PC-3 (cell line): Measurements from ENCODE around the gene SPIRE2. TPM values are rescaled to one million over a fixed set of nuclear protein-coding genes. Genes with fewer than 3 reads are reported as not detected.

Source experiments
- ATAC-seq: fragments of 200-7000 bp; cut with Tn5 transposase; 2 replicates; pipeline ENCODE4 v1.9.1; 2020; ENCODE audit warnings: mild to moderate bottlenecking, moderate library complexity
- BruUV-seq: library from RNA; stranded (reverse); fragments of 400-500 nt; replicated peaks from 2 replicates; lab custom pipeline; 2021; lab: Mats Ljungman, UMichigan
- CTCF ChIA-PET: fragments of 300-600 bp; sonication (Branson Sonifier 250); formaldehyde crosslinking; loops from one replicate; lab custom pipeline; 2022; ENCODE audit warnings: antibody characterized with exemption; lab: Charles Lee
- POLR2A ChIA-PET: fragments of 300-600 bp; sonication (Branson Sonifier 250); formaldehyde crosslinking; loops from one replicate; lab custom pipeline; 2022; ENCODE audit warnings: antibody characterized with exemption; ENCODE audit not compliant: unreplicated experiment; lab: Charles Lee
- DNase-seq: peaks from one replicate; pipeline ENCODE4 v3.0.0-alpha.2; 2015
- H2AFZ ChIP-seq: fragments of 300-600 bp; sonication (generic); 2 replicates; pipeline ENCODE4 v1.6.0; 2016; ENCODE audit warnings: antibody characterized with exemption, low read length
- H3F3A ChIP-seq: fragments of 300-600 bp; sonication (generic); one replicate; pipeline ENCODE4 v1.6.0; 2017; ENCODE audit warnings: antibody characterized with exemption, low read length, control low read depth, mild to moderate bottlenecking; ENCODE audit not compliant: unreplicated experiment
- H3K27ac ChIP-seq: fragments of 300-600 bp; sonication (generic); 2 replicates; pipeline ENCODE4 v1.5.1; 2016; ENCODE audit warnings: mild to moderate bottlenecking, low read length
- H3K27me3 ChIP-seq: fragments of 300-600 bp; sonication (generic); 2 replicates; pipeline ENCODE4 v1.6.1; 2016; ENCODE audit warnings: low read length, mixed read lengths
- H3K36me3 ChIP-seq: fragments of 300-600 bp; sonication (generic); 2 replicates; pipeline ENCODE4 v1.6.1; 2016; ENCODE audit warnings: low read depth, mixed run types, low read length, mixed read lengths
- H3K4me1 ChIP-seq: fragments of 300-600 bp; sonication (generic); 2 replicates; pipeline ENCODE4 v1.5.1; 2016; ENCODE audit warnings: low read length; ENCODE audit not compliant: insufficient read depth
- H3K4me2 ChIP-seq: fragments of 300-600 bp; sonication (generic); 2 replicates; pipeline ENCODE4 v1.6.0; 2016; ENCODE audit warnings: low read length
- H3K4me3 ChIP-seq: fragments of 300-600 bp; sonication (generic); 2 replicates; pipeline ENCODE4 v1.5.1; 2016; ENCODE audit warnings: mild to moderate bottlenecking, low read length, mixed read lengths
- H3K79me2 ChIP-seq: fragments of 300-600 bp; sonication (generic); 2 replicates; pipeline ENCODE4 v1.6.1; 2017; ENCODE audit warnings: low read length, mixed read lengths
- H3K9ac ChIP-seq: fragments of 300-600 bp; sonication (generic); 2 replicates; pipeline ENCODE4 v1.6.0; 2016; ENCODE audit warnings: mild to moderate bottlenecking, low read length
- H3K9me2 ChIP-seq: fragments of 300-600 bp; sonication (generic); replicated peaks from 2 replicates; pipeline ENCODE4 v1.6.1; 2016; ENCODE audit warnings: mixed run types, low read length, mixed read lengths
- H3K9me3 ChIP-seq: fragments of 300-600 bp; sonication (generic); 2 replicates; pipeline ENCODE4 v1.6.1; 2016; ENCODE audit warnings: low read length, mixed read lengths
- H4K20me1 ChIP-seq: fragments of 300-600 bp; sonication (generic); 2 replicates; pipeline ENCODE4 v1.6.1; 2016; ENCODE audit warnings: low read length, mixed read lengths
- EZH2 ChIP-seq: fragments of 300-600 bp; sonication (generic); IDR thresholded peaks from one replicate; pipeline ENCODE4 v1.6.1; 2017; ENCODE audit warnings: antibody characterized with exemption, mild to moderate bottlenecking, low read length; ENCODE audit not compliant: unreplicated experiment
- EZH2phosphoT487 ChIP-seq: fragments of 300-600 bp; sonication (generic); IDR thresholded peaks from 2 replicates; pipeline ENCODE4 v1.6.1; 2018; ENCODE audit warnings: mild to moderate bottlenecking, antibody characterized with exemption, low read length, borderline replicate concordance
- intact Hi-C: fragments of 100-400 bp; cut with micrococcal nuclease; formaldehyde crosslinking; loops from 2 replicates; pipeline ENCODE4 v1.9.0; 2023
- total RNA-seq: library from RNA; depleted of rRNA; stranded (reverse); fragments of >200 nt; gene quantifications from 2 replicates; pipeline ENCODE4 v1.2.3, GENCODE V29; 2014
- TF ChIP-seq, protein P1 (sequence below): fragments of 300-600 bp; sonication (generic); conservative IDR thresholded peaks from 2 replicates; pipeline ENCODE4 v1.5.1; 2017; ENCODE audit warnings: antibody characterized with exemption, low read depth, mild to moderate bottlenecking, low read length

The SPIRE2 gene
- total RNA-seq, 1 experiment from 2014 or later, result 13.2 TPM

DNA sequence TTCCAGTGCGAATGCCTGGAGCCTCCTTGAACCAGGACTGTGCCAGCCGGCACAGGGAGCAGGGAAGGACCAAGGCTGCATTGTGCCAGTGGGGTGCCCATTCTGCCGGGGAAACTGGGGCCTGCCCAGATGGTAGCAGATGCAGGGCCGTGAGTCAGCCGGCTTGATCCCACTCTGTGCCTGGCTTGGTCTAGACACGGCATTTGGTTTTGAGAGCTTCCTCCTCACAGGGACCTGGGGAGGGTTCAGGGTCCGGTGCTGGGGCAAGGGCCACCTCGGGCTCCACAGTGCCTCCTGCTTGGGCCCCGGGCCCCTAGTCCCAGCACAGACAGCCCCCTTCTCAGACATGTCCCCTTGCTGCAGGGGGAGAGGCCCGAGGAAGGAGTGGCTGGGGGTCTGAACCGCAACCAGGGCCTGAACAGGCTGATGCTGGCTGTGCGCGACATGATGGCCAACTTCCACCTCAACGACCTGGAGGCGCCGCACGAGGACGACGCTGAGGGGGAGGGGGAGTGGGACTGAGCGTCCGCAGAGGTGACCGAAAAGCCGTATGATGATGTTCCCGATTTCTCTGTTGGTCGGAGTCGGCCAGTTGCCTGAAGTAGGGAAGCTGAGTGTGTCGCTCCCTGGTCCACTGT is 82.6 kb downstream of the SPIRE2 start:
- Histone ChIP-seq H3K9me2 (no peaks in the 10 kb centered on the region), H3K4me2 (no peak overlapping the region), H3K36me3 (peaks cover 18% of the 10 kb centered on the region), H3K9ac (no peak overlapping the region), H3F3A (no peaks in the 10 kb centered on the region), H3K27me3 (no peaks in the 10 kb centered on the region), H3K4me1 (no peaks in the 10 kb centered on the region), H3K9me3 (no peaks in the 10 kb centered on the region), H4K20me1 (no peaks in the 10 kb centered on the region), H3K27ac (no peak overlapping the region), H3K79me2 (no peaks in the 10 kb centered on the region), H3K4me3 (no peak overlapping the region), H2AFZ (no peak overlapping the region)
- intact Hi-C loops, result no loop called here
- ChIA-PET POLR2A (no interaction called here), CTCF (no interaction called here)
- BruUV-seq, result no TSS peak
- DNase-seq (no peak), ATAC-seq (no peak)
- TF ChIP-seq EZH2phosphoT487 (no peak), EZH2 (no peak)
- TF ChIP-seq, protein P1, sequence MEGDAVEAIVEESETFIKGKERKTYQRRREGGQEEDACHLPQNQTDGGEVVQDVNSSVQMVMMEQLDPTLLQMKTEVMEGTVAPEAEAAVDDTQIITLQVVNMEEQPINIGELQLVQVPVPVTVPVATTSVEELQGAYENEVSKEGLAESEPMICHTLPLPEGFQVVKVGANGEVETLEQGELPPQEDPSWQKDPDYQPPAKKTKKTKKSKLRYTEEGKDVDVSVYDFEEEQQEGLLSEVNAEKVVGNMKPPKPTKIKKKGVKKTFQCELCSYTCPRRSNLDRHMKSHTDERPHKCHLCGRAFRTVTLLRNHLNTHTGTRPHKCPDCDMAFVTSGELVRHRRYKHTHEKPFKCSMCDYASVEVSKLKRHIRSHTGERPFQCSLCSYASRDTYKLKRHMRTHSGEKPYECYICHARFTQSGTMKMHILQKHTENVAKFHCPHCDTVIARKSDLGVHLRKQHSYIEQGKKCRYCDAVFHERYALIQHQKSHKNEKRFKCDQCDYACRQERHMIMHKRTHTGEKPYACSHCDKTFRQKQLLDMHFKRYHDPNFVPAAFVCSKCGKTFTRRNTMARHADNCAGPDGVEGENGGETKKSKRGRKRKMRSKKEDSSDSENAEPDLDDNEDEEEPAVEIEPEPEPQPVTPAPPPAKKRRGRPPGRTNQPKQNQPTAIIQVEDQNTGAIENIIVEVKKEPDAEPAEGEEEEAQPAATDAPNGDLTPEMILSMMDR, result no peak

DNA sequence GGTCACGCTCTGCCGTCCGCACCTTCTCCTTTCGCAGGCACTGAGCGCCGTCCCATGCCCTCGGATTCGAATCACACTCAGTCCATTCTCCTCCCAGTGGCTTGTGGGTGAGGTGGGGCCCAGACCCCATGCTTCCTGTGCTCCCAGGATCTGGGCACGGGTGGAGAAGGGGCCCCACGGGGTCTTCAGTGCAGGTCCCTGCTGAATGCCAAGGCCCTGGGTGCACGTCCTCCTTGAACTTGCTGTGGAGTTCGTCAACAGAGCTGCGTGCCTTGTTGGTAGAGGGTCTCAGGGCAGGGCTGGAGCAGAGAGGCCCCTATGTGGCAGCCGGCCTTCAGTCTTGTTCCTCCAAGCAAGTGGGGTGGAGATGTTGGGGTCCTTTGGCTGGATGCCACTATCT is 83.1 kb downstream of the SPIRE2 start:
- POLR2A ChIA-PET, result no interaction called here
- Histone ChIP-seq H3K27ac (no peak overlapping the region), H2AFZ (no peak overlapping the region), H3K4me2 (no peak overlapping the region), H3K4me1 (no peaks in the 10 kb centered on the region), H4K20me1 (no peaks in the 10 kb centered on the region), H3K36me3 (peaks cover 13% of the 10 kb centered on the region), H3K79me2 (no peaks in the 10 kb centered on the region), H3K27me3 (no peaks in the 10 kb centered on the region), H3K9me3 (no peaks in the 10 kb centered on the region), H3K4me3 (no peak overlapping the region), H3F3A (no peaks in the 10 kb centered on the region), H3K9ac (no peak overlapping the region), H3K9me2 (no peaks in the 10 kb centered on the region)
- no peak for ATAC-seq
- intact Hi-C loops, result no loop called here
- DNase-seq, result no peak
- no TSS peak for BruUV-seq
- CTCF ChIA-PET, result no interaction called here
- TF ChIP-seq, protein P1, result no peak
- no peak for TF ChIP-seq EZH2
- no peak for TF ChIP-seq EZH2phosphoT487

GRCh38 chr16:89912143-89912542 is 83.9 kb downstream of the SPIRE2 start:
- no peaks in the 10 kb centered on the region for H3K27me3 ChIP-seq
- CTCF ChIA-PET, result no interaction called here
- DNase-seq, result no peak
- H3K4me1 ChIP-seq, result no peaks in the 10 kb centered on the region
- H3K9me2 ChIP-seq, result no peaks in the 10 kb centered on the region
- intact Hi-C loops, result no loop called here
- H3K79me2 ChIP-seq, result no peaks in the 10 kb centered on the region
- no peak overlapping the region for H3K27ac ChIP-seq
- H3K9me3 ChIP-seq, result no peaks in the 10 kb centered on the region
- peaks cover 12% of the 10 kb centered on the region for H3K36me3 ChIP-seq
- POLR2A ChIA-PET, result no interaction called here
- H3K4me3 ChIP-seq, result no peak overlapping the region
- no peak overlapping the region for H3K4me2 ChIP-seq
- no peak overlapping the region for H3K9ac ChIP-seq
- ATAC-seq, result no peak
- H4K20me1 ChIP-seq, result no peaks in the 10 kb centered on the region
- no peak overlapping the region for H2AFZ ChIP-seq
- TF ChIP-seq EZH2phosphoT487 (no peak), EZH2 (no peak)
- TF ChIP-seq, protein P1, result no peak
- H3F3A ChIP-seq, result no peaks in the 10 kb centered on the region
- BruUV-seq, result no TSS peak
